GM12865 (cell line): ENCODE data around the gene DNAH17.

ENCODE experiments used
- DNase-seq: peaks from one replicate; pipeline ENCODE4 v3.0.0; 2010; ENCODE audit warnings: low read depth
- H3K4me3 ChIP-seq: 2 replicates; pipeline ENCODE4 v1.5.1; 2011; ENCODE audit warnings: mild to moderate bottlenecking, low read depth, low read length, control low read depth
- CTCF ChIP-seq: IDR thresholded peaks from 2 replicates; pipeline ENCODE4 v1.5.1; 2011; ENCODE audit warnings: low read length, control low read depth, low read depth, inconsistent platforms; ENCODE audit not compliant: insufficient read depth; ENCODE audit errors: missing control alignments

DNAH17 gene

GRCh38 chr17:78454346-78454745 is 122.8 kb downstream of the DNAH17 start:
- DNase-seq: no peak
- no peak for TF ChIP-seq CTCF
- H3K4me3 ChIP-seq: no peak overlapping the region

- no peak overlapping the region for H3K4me3 ChIP-seq
- TF ChIP-seq CTCF: no peak
- DNase-seq: no peak
Observed at GRCh38 chr17:78451753-78452152, 125.4 kb downstream of the DNAH17 start.

GRCh38 chr17:78450696-78451345 is 126.4 kb downstream of the DNAH17 start:
- no peak for DNase-seq
- no peak for TF ChIP-seq CTCF
- no peak overlapping the region for H3K4me3 ChIP-seq

GRCh38 chr17:78449983-78450595 is 127.1 kb downstream of the DNAH17 start:
- H3K4me3 ChIP-seq: no peak overlapping the region
- no peak for DNase-seq
- TF ChIP-seq CTCF: no peak

GRCh38 chr17:78448356-78448993 is 128.7 kb downstream of the DNAH17 start:
- no peak for DNase-seq
- no peak overlapping the region for H3K4me3 ChIP-seq

GRCh38 chr17:78446833-78447232 is 130.4 kb downstream of the DNAH17 start:
- TF ChIP-seq CTCF: no peak
- H3K4me3 ChIP-seq: no peak overlapping the region
- no peak for DNase-seq

More at GRCh38 chr17:78448356-78448993, 128.7 kb downstream of the DNAH17 start:
- TF ChIP-seq CTCF: peak; percentile 19
